AG10803 (cell line): ENCODE results near the gene PRSS56.

ENCODE experiments used
- DNase-seq: peaks from one replicate; pipeline ENCODE4 v3.0.0; 2010; ENCODE audit warnings: low read depth
- H3K4me3 ChIP-seq: 2 replicates; pipeline ENCODE4 v1.5.1; 2011; ENCODE audit warnings: mild to moderate bottlenecking, low read length, control low read depth
- CTCF ChIP-seq: conservative IDR thresholded peaks from 2 replicates; pipeline ENCODE4 v1.5.1; 2011; ENCODE audit warnings: mild to moderate bottlenecking, low read length, control low read depth, inconsistent platforms

Gene PRSS56

GRCh38 chr2:232488097-232488711 lies 32.0 kb upstream of the PRSS56 start:
- no peak for TF ChIP-seq CTCF
- H3K4me3 ChIP-seq = no peak overlapping the region
- DNase-seq = no peak

- no peak overlapping the region for H3K4me3 ChIP-seq
- no peak for TF ChIP-seq CTCF
- no peak for DNase-seq
These were observed 31.4 kb upstream of the PRSS56 start for GRCh38 chr2:232488721-232489300.

DNA sequence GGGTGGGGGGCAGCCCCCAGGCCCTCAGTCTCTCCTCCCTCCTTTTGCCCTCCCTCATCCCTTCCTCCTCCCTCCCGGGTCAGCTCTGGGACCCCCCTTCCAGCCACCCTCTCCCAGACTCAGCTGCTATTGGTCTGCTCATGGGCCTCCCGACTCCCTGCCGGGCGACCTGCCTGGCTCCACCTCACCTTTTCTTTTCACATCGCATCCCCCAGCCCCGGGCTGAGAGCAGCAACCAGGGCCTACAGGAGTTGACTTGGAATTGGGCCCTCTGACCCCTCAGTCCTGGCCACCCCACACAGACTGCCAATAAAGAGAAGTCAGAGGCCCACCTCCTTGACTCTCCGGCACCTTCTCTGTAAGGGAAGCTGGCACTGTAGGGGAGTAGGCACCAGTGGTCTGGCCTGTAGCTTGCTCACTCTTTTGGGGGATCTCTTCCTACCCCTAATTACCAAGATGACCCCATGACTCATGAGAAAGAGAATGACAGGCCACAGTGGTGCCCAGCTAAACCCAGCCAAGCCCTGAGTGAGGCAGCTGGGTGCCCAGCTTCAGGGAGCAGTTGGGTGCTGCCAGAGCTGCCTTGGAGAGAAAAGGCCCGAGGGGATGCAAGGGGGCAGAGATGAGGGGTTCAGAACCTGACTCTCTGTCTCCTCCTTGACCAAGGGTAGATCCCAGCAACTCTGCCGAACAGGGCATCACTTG lies 30.5 kb upstream of the PRSS56 start:
- TF ChIP-seq CTCF = no peak
- no peak overlapping the region for H3K4me3 ChIP-seq
- DNase-seq = no peak

GRCh38 chr2:232490221-232491138 lies 29.7 kb upstream of the PRSS56 start:
- TF ChIP-seq CTCF = no peak
- no peak for DNase-seq
- H3K4me3 ChIP-seq = no peak overlapping the region

- H3K4me3 ChIP-seq = no peak overlapping the region
- no peak for TF ChIP-seq CTCF
- no peak for DNase-seq
These were observed 28.9 kb upstream of the PRSS56 start for GRCh38 chr2:232491139-232491780.

DNA sequence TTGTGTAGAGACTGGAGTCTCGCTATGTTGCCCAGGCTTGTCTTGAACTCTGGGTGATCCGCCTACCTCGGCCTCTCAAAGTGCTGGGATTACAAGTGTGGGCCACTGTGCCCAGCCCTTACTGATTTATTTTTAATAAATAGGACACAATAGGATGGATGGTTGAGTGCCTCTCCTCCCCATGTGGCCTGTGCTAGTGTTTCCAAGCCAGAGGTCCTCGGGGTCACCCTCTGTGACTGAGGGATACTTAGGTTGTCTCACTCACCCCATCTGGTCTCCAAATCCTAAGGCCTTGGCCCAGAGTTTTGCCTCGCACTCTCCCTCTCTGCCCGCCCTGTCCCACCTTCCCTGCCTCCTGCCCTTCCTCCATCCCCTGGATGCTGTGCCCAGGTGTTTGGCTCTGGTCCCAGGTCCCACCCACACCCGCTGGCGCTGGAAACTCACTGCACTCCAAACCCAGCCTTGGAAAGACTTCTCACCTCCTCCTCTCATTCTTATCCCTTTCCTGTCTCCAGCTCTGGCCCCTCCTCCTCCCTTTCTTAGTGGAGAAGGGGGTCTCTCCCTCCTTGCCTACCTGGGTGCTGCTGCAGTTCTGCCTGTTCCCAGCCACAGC lies 27.8 kb upstream of the PRSS56 start:
- no peak for TF ChIP-seq CTCF
- DNase-seq = no peak
- H3K4me3 ChIP-seq = no peak overlapping the region
